HEK293T (cell line): ENCODE results near the gene HSD3B1.

Experiments
- CTCF ChIA-PET: fragments of 350-600 bp; formaldehyde crosslinking; extraction: SDS; loops from one replicate; lab custom pipeline; 2021; ENCODE audit warnings: antibody characterized with exemption, inconsistent platforms; lab: Yijun Ruan, JAX
- POLR2A ChIA-PET: fragments of 350-600 bp; formaldehyde crosslinking; extraction: SDS; loops from one replicate; lab custom pipeline; 2020; ENCODE audit warnings: antibody characterized with exemption, inconsistent platforms; lab: Yijun Ruan, JAX
- DNase-seq: peaks from one replicate; pipeline ENCODE4 v3.0.0; 2012; ENCODE audit warnings: mixed read lengths; ENCODE audit errors: extremely low spot score
- ARNT ChIP-seq: fragments of 450-650 bp; IDR thresholded peaks from 2 replicates; pipeline ENCODE4 v1.6.1; 2017; ENCODE audit warnings: mild to moderate bottlenecking
- BHLHE40 ChIP-seq: fragments of 450-650 bp; IDR thresholded peaks from 2 replicates; pipeline ENCODE4 v1.6.1; 2016; ENCODE audit warnings: mild to moderate bottlenecking, moderate library complexity, borderline replicate concordance
- CTBP1 ChIP-seq: fragments of 450-650 bp; IDR thresholded peaks from 2 replicates; pipeline ENCODE4 v1.6.1; 2016; ENCODE audit warnings: borderline replicate concordance
- ELF4 ChIP-seq: fragments of 450-650 bp; IDR thresholded peaks from 2 replicates; pipeline ENCODE4 v1.6.1; 2017; ENCODE audit warnings: antibody characterized with exemption
- FOXA1 ChIP-seq: fragments of 450-650 bp; IDR thresholded peaks from 2 replicates; pipeline ENCODE4 v1.6.1; 2016; ENCODE audit warnings: mild to moderate bottlenecking
- FOXK2 ChIP-seq: fragments of 450-650 bp; IDR thresholded peaks from 2 replicates; pipeline ENCODE4 v1.6.1; 2016; ENCODE audit warnings: mild to moderate bottlenecking
- FOXM1 ChIP-seq: fragments of 450-650 bp; IDR thresholded peaks from 2 replicates; pipeline ENCODE4 v1.6.1; 2017; ENCODE audit warnings: mild to moderate bottlenecking, borderline replicate concordance
- HDGF ChIP-seq: fragments of 450-650 bp; IDR thresholded peaks from 2 replicates; pipeline ENCODE4 v1.6.1; 2017; ENCODE audit warnings: antibody characterized with exemption, borderline replicate concordance
- L3MBTL2 ChIP-seq: fragments of 450-650 bp; conservative IDR thresholded peaks from 2 replicates; pipeline ENCODE4 v1.6.1; 2016; ENCODE audit warnings: mild to moderate bottlenecking
- LEF1 ChIP-seq: fragments of 450-650 bp; IDR thresholded peaks from 2 replicates; pipeline ENCODE4 v1.6.1; 2017; ENCODE audit warnings: mild to moderate bottlenecking, borderline replicate concordance
- NFRKB ChIP-seq: fragments of 450-650 bp; IDR thresholded peaks from 2 replicates; pipeline ENCODE4 v1.6.1; 2016; ENCODE audit warnings: mild to moderate bottlenecking, moderate library complexity
- PKNOX1 ChIP-seq: fragments of 450-650 bp; IDR thresholded peaks from 2 replicates; pipeline ENCODE4 v1.6.1; 2016
- SP1 ChIP-seq: fragments of 450-650 bp; IDR thresholded peaks from 2 replicates; pipeline ENCODE4 v1.6.1; 2017
- SUZ12 ChIP-seq: fragments of 450-650 bp; IDR thresholded peaks from 2 replicates; pipeline ENCODE4 v1.6.1; 2016; ENCODE audit warnings: mild to moderate bottlenecking
- TARDBP ChIP-seq: fragments of 450-650 bp; IDR thresholded peaks from 2 replicates; pipeline ENCODE4 v1.6.1; 2016
- ZNF384 ChIP-seq: fragments of 450-650 bp; IDR thresholded peaks from 2 replicates; pipeline ENCODE4 v1.6.1; 2016

HSD3B1 gene

GRCh38 chr1:119483441-119484200, 23.4 kb upstream of the HSD3B1 start:
- POLR2A ChIA-PET, result no interaction called here
- CTCF ChIA-PET, result no interaction called here
- TF ChIP-seq HDGF (no peak), ELF4 (no peak), SUZ12 (no peak), FOXM1 (no peak), SP1 (no peak)
- DNase-seq, result no peak

GRCh38 chr1:119485201-119485600, 21.8 kb upstream of the HSD3B1 start:
- CTCF ChIA-PET, result no interaction called here
- DNase-seq, result no peak
- no peak for TF ChIP-seq PKNOX1
- no peak for TF ChIP-seq LEF1
- TF ChIP-seq HDGF, result no peak
- TF ChIP-seq NFRKB, result no peak
- POLR2A ChIA-PET, result no interaction called here

GRCh38 chr1:119488216-119488615, 18.8 kb upstream of the HSD3B1 start:
- POLR2A ChIA-PET, result no interaction called here
- CTCF ChIA-PET, result no interaction called here
- no peak for TF ChIP-seq HDGF
- no peak for TF ChIP-seq CTBP1
- TF ChIP-seq SUZ12, result no peak
- TF ChIP-seq FOXK2, result no peak
- TF ChIP-seq LEF1, result no peak
- no peak for TF ChIP-seq L3MBTL2
- no peak for DNase-seq

GRCh38 chr1:119489201-119489600, 17.8 kb upstream of the HSD3B1 start:
- CTCF ChIA-PET, result interaction anchor here (0.6 kb wide), 1 partner anchor 80 kb away, joined by 4 read pairs; no protein-coding TSS in a partner anchor
- POLR2A ChIA-PET, result no interaction called here
- DNase-seq, result no peak
- TF ChIP-seq SP1 (no peak), FOXK2 (no peak), SUZ12 (no peak), LEF1 (no peak), PKNOX1 (no peak), ARNT (no peak), FOXM1 (no peak), L3MBTL2 (no peak), FOXA1 (no peak), NFRKB (no peak), ZNF384 (no peak), TARDBP (no peak)

- POLR2A ChIA-PET, result no interaction called here
- DNase-seq, result no peak
- TF ChIP-seq SUZ12, result no peak
- no peak for TF ChIP-seq BHLHE40
- no peak for TF ChIP-seq ELF4
- TF ChIP-seq ZNF384, result no peak
- no peak for TF ChIP-seq NFRKB
- TF ChIP-seq SP1, result no peak
- no peak for TF ChIP-seq FOXM1
- TF ChIP-seq L3MBTL2, result no peak
- TF ChIP-seq HDGF, result no peak
- TF ChIP-seq PKNOX1, result no peak
- TF ChIP-seq FOXK2, result no peak
- TF ChIP-seq LEF1, result no peak
- no peak for TF ChIP-seq FOXA1
- CTCF ChIA-PET, result no interaction called here
Measured at GRCh38 chr1:119490925-119491324, 16.1 kb upstream of the HSD3B1 start.

GRCh38 chr1:119492763-119493162, 14.2 kb upstream of the HSD3B1 start:
- ChIA-PET POLR2A (no interaction called here), CTCF (interaction anchor here (1.2 kb wide), 1 partner anchor 17 kb away, joined by 3 read pairs; no protein-coding TSS in a partner anchor)
- TF ChIP-seq HDGF, result no peak
- no peak for TF ChIP-seq CTBP1
- TF ChIP-seq L3MBTL2, result no peak
- no peak for TF ChIP-seq BHLHE40
- TF ChIP-seq ZNF384, result no peak
- TF ChIP-seq PKNOX1, result no peak
- TF ChIP-seq SP1, result no peak
- no peak for DNase-seq
